Measurements from ENCODE around the gene LAMC2.

The LAMC2 gene

DNA sequence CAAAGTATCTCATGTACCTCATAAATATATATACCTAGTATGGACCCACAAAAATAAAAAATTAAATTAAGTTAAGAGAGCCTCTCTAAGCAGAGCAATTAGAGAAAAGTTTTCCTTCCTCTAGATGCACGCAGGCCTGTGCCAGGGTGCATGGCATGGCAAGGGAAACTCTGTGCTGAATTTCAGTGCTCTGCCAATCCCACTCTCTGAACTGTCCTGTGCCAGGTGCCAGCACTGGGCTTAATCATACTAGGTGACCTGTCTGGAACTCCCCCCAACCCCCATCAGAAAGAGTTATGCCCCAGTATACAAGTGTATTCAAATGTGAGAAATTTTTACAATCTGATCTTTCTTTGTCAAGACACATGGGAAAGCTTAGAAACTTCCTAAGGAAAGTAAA is 10.4 kb upstream of the LAMC2 start:
- DNase-seq, result no peak

DNA sequence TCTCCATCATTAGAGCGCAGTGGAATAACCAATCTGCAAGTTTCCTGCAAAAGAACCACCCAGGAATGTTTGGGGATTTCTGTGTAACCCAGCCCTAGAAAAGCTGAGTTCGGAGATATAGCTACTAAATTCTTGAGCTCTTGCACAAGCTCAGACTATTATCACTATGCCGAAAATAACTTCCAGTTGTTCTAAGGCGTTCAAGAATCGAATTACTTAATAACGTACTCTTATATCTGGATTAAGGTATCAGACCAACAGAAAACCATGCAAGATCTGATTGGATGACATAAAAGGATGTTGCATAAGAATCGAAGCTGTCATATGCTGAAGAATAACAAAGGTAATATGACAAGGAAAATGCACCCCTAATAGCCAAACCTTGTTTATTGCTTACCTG is 7.5 kb upstream of the LAMC2 start:
- DNase-seq, result no peak

DNA sequence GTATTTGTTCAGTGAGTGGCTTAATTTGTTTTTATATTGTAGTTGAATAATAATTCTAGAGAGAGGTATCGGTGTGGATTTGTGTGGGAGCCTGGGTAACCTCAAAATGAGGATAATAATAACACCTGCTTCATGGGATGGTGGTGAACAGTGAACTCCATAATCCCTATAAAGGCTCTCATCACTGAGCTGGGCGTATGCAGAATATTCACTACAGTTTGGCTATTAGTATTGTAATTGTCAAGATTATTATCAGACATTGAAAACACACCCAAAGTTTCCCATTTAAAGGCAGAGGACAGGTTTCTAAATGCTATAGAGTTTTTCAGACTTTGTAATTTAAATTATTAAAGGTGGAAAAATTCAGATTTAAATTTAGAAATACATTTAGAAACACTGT is 7.0 kb upstream of the LAMC2 start:
- DNase-seq, result no peak

GRCh38 chr1:183180218-183180617 is 5.8 kb upstream of the LAMC2 start:
- DNase-seq, result no peak

GRCh38 chr1:183180634-183181056 is 5.4 kb upstream of the LAMC2 start:
- DNase-seq, result no peak

GRCh38 chr1:183186841-183187240 is 777 bp downstream of the LAMC2 start:
- no peak for DNase-seq

GRCh38 chr1:183188240-183188639 is 2.2 kb downstream of the LAMC2 start:
- no peak for DNase-seq

- DNase-seq, result no peak
These were observed 5.8 kb downstream of the LAMC2 start for GRCh38 chr1:183191833-183192232.

DNA sequence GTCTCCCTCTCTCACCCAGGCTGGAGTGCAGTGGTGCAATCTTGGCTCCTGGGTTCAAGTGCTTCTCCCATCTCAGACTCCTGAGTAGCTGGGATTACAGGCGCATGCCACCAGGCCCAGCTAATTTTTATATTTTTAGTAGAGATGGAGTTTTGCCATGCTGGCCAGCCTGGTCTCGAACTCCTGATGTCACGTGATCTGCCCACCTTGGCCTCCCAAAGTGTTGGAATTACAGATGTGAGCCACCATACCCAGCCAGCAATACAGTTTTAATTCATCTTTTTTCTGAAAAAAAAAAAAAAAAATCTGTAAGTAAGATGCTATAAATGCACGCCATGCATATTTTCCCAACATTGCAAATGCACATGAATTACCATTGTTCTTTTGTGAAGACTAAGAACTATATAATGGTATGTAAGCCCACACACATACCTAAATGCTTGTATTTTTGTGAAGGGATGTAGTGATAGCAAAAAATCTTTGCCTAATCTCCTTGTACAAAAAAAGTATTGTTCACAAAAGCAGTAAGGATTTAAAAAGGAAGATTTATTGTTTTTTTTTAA is 8.0 kb downstream of the LAMC2 start:
- DNase-seq, result no peak

- no peak for DNase-seq
These were observed 8.6 kb downstream of the LAMC2 start for GRCh38 chr1:183194527-183195141.

DNA sequence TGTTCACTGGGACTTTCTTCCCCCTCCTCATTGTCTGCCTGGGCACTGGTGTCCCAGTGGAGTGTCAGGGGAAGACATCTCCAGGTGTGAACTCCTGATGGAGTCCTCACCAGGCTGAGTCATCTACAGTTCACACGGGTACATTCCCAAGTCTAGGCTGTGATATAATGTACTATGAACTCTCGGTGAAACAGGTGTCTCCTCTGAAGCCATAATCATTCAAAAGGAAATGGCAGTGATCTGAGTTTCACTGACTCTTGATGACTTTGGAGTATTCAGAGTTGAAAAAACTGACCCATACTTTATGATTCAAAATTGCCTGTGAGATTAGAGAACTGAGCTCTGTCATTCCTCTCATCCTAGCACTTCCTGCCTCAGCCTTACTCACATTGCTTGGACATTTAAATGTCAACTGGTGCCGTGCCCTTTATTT is 9.1 kb downstream of the LAMC2 start:
- DNase-seq, result no peak

GRCh38 chr1:183197762-183198161 is 11.7 kb downstream of the LAMC2 start:
- no peak for DNase-seq

DNA sequence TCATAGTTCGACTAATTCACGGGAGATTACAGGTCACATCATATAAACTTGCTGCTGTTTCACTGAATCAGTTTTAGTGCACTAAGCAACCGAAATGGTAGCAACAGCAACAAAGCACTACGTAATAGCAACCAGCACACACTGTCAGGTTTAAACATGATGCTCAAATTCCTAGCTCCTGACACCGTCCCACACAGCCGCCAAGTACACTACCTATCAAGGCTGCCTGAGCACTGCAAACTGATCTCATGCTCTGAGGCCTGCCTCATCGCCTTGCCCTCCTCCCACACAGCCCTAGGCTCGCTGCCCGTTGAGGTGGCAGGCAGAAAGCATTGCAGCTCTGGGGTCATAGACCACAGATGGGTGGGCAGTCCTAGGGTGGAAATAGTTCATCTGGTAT is 12.4 kb downstream of the LAMC2 start:
- no peak for DNase-seq

GRCh38 chr1:183199304-183199703 is 13.2 kb downstream of the LAMC2 start:
- no peak for DNase-seq

- no peak for DNase-seq
These were observed 14.4 kb downstream of the LAMC2 start for GRCh38 chr1:183200451-183200850.

DNA sequence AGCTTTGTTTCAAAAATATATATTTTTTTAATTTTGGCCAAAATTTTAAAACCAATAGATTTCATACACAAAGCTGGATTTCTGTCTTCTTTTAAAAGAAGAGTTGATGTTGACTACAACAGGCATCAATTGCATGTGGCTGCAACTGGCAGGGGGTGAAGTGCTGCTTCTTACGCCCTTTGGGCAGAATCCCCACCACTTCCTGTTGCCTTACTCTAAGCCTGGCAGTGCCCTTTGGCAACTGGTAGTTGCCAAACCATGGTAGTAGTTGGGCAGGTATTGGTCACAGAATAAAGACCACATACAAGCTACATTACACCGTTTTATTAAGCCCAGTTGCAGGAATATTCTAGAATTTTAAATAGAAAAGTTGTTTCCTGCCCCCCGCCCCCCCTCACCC is 17.0 kb downstream of the LAMC2 start:
- DNase-seq, result no peak

- DNase-seq, result no peak
These were observed 19.2 kb downstream of the LAMC2 start for GRCh38 chr1:183205196-183205781.

- DNase-seq, result no peak
These were observed 20.6 kb downstream of the LAMC2 start for GRCh38 chr1:183206538-183207122.

GRCh38 chr1:183209533-183210158 is 23.6 kb downstream of the LAMC2 start:
- DNase-seq, result no peak

GRCh38 chr1:183210681-183211080 is 24.6 kb downstream of the LAMC2 start:
- DNase-seq, result no peak

- no peak for DNase-seq
These were observed 26.8 kb downstream of the LAMC2 start for GRCh38 chr1:183212870-183213269.

- DNase-seq, result no peak
These were observed 28.2 kb downstream of the LAMC2 start for GRCh38 chr1:183214021-183214970.
